Kidney epithelial cell (primary cell): ENCODE measurements around the gene TMEM106C. TPM values are rescaled to one million over a fixed set of nuclear protein-coding genes. Genes with fewer than 3 reads are reported as not detected.

Experiments
- DNase-seq: peaks from one replicate; pipeline ENCODE4 v3.0.0-alpha.2; 2010; ENCODE audit warnings: low read depth
- H3K27me3 ChIP-seq: 2 replicates; pipeline ENCODE4 v1.6.0; 2011; ENCODE audit warnings: low read length; ENCODE audit not compliant: control insufficient read depth, insufficient read depth
- H3K36me3 ChIP-seq: 2 replicates; pipeline ENCODE4 v1.5.1; 2011; ENCODE audit warnings: low read length; ENCODE audit not compliant: control insufficient read depth, insufficient read depth
- H3K4me3 ChIP-seq: 2 replicates; pipeline ENCODE4 v1.5.1; 2011; ENCODE audit warnings: low read depth, mild to moderate bottlenecking, control low read depth, low read length
- CTCF ChIP-seq: IDR thresholded peaks from 2 replicates; pipeline ENCODE4 v1.5.1; 2011; ENCODE audit warnings: mild to moderate bottlenecking, moderate library complexity, low read length, control low read depth, inconsistent platforms; ENCODE audit not compliant: insufficient read depth, poor library complexity, severe bottlenecking
- total RNA-seq: library from RNA; depleted of rRNA; stranded (reverse); fragments of >200 nt; gene quantifications from 2 replicates; pipeline ENCODE4 v1.2.3, GENCODE V29; 2015

The TMEM106C gene
- total RNA-seq, 1 donor from 2014 or later: 133 TPM

GRCh38 chr12:47979166-47979565 is 15.8 kb downstream of the TMEM106C start:
- Histone ChIP-seq H3K27me3 (peaks cover 16% of the 10 kb centered on the region), H3K36me3 (no peaks in the 10 kb centered on the region), H3K4me3 (no peak overlapping the region)
- TF ChIP-seq CTCF: no peak
- no peak for DNase-seq

- no peaks in the 10 kb centered on the region for H3K36me3 ChIP-seq
- peaks cover 16% of the 10 kb centered on the region for H3K27me3 ChIP-seq
- H3K4me3 ChIP-seq: no peak overlapping the region
- no peak for DNase-seq
- no peak for TF ChIP-seq CTCF
Observed at GRCh38 chr12:47979686-47980085, 16.3 kb downstream of the TMEM106C start.

GRCh38 chr12:47980197-47980596 is 16.8 kb downstream of the TMEM106C start:
- Histone ChIP-seq H3K36me3 (no peaks in the 10 kb centered on the region), H3K27me3 (peaks cover 16% of the 10 kb centered on the region), H3K4me3 (no peak overlapping the region)
- no peak for DNase-seq
- no peak for TF ChIP-seq CTCF

GRCh38 chr12:47980779-47981495 is 17.5 kb downstream of the TMEM106C start:
- TF ChIP-seq CTCF: no peak
- H3K27me3 ChIP-seq: peaks cover 16% of the 10 kb centered on the region
- no peaks in the 10 kb centered on the region for H3K36me3 ChIP-seq
- DNase-seq: no peak
- H3K4me3 ChIP-seq: no peak overlapping the region

GRCh38 chr12:47981496-47982260 is 18.3 kb downstream of the TMEM106C start:
- TF ChIP-seq CTCF: no peak
- Histone ChIP-seq H3K27me3 (peaks cover 16% of the 10 kb centered on the region), H3K36me3 (no peaks in the 10 kb centered on the region), H3K4me3 (no peak overlapping the region)
- DNase-seq: no peak
